ENCODE results near the gene NFAM1.

NFAM1 gene

GRCh38 chr22:42334875-42335512 lies 97.2 kb downstream of the NFAM1 start:
- Histone ChIP-seq H3K27me3 (ENCODE audit: control insufficient read depth in 1 of 2, insufficient read depth in 2 of 2, low read length in 2 of 2) (no peaks in the 10 kb centered on the region), H3K9me3 (ENCODE audit: low read length) (no peaks in the 10 kb centered on the region), H3K36me3 (ENCODE audit: insufficient read depth, low read length) (no peaks in the 10 kb centered on the region), H3K4me3 (ENCODE audit: low read depth in 1 of 2, low read length in 2 of 2) (no peak overlapping the region), H3K9ac (ENCODE audit: low read length) (no peak overlapping the region), H3K4me1 (ENCODE audit: insufficient read depth, low read length) (no peaks in the 10 kb centered on the region), H3K27ac (ENCODE audit: low read depth, low read length) (no peak overlapping the region)

- Histone ChIP-seq H3K9me3 (ENCODE audit: low read length) (no peaks in the 10 kb centered on the region), H3K4me3 (ENCODE audit: low read depth in 1 of 2, low read length in 2 of 2) (no peak overlapping the region), H3K9ac (ENCODE audit: low read length) (no peak overlapping the region), H3K27ac (ENCODE audit: low read depth, low read length) (no peak overlapping the region), H3K4me1 (ENCODE audit: insufficient read depth, low read length) (no peaks in the 10 kb centered on the region), H3K36me3 (ENCODE audit: insufficient read depth, low read length) (no peaks in the 10 kb centered on the region), H3K27me3 (ENCODE audit: control insufficient read depth in 1 of 2, insufficient read depth in 2 of 2, low read length in 2 of 2) (no peaks in the 10 kb centered on the region)
Observed at GRCh38 chr22:42333544-42333943, 98.7 kb downstream of the NFAM1 start.

- Histone ChIP-seq H3K27ac (ENCODE audit: low read depth, low read length) (no peak overlapping the region), H3K9me3 (ENCODE audit: low read length) (no peaks in the 10 kb centered on the region), H3K4me3 (ENCODE audit: low read depth in 1 of 2, low read length in 2 of 2) (no peak overlapping the region), H3K27me3 (ENCODE audit: control insufficient read depth in 1 of 2, insufficient read depth in 2 of 2, low read length in 2 of 2) (no peaks in the 10 kb centered on the region), H3K9ac (ENCODE audit: low read length) (no peak overlapping the region), H3K4me1 (ENCODE audit: insufficient read depth, low read length) (no peaks in the 10 kb centered on the region), H3K36me3 (ENCODE audit: insufficient read depth, low read length) (no peaks in the 10 kb centered on the region)
Observed at GRCh38 chr22:42332089-42332488, 100.1 kb downstream of the NFAM1 start.

GRCh38 chr22:42331014-42331413 lies 101.2 kb downstream of the NFAM1 start:
- H3K27me3 ChIP-seq (ENCODE audit: control insufficient read depth in 1 of 2, insufficient read depth in 2 of 2, low read length in 2 of 2): no peaks in the 10 kb centered on the region
- H3K4me1 ChIP-seq (ENCODE audit: insufficient read depth, low read length): peaks cover 7% of the 10 kb centered on the region
- no peak overlapping the region for H3K27ac ChIP-seq (ENCODE audit: low read depth, low read length)
- no peaks in the 10 kb centered on the region for H3K9me3 ChIP-seq (ENCODE audit: low read length)
- no peak overlapping the region for H3K4me3 ChIP-seq (ENCODE audit: low read depth in 1 of 2, low read length in 2 of 2)
- H3K36me3 ChIP-seq (ENCODE audit: insufficient read depth, low read length): no peaks in the 10 kb centered on the region
- H3K9ac ChIP-seq (ENCODE audit: low read length): no peak overlapping the region
